ENCODE measurements around the gene PDIA5.
A peak's percentile ranks its signal among the peaks of the same experiment; 100 is the strongest.
"Not testable (repeated sequence)": the region's sequence is repeated elsewhere in the genome, so short reads cannot be mapped to it uniquely, and the experiment has no call there.

PDIA5 gene

GRCh38 chr3:123150449-123151215 lies 83.8 kb downstream of the PDIA5 start:
- no peak for DNase-seq (ENCODE audit: low read depth)

GRCh38 chr3:123151251-123151705 lies 84.5 kb downstream of the PDIA5 start:
- DNase-seq (ENCODE audit: low read depth): no peak

- not testable (repeated sequence) for DNase-seq (ENCODE audit: low read depth)
Observed at GRCh38 chr3:123151853-123152420, 85.1 kb downstream of the PDIA5 start.

GRCh38 chr3:123152687-123153086 lies 85.9 kb downstream of the PDIA5 start:
- no peak for DNase-seq (ENCODE audit: low read depth)

- no peak for DNase-seq (ENCODE audit: low read depth)
Observed at GRCh38 chr3:123153125-123154019, 86.5 kb downstream of the PDIA5 start.

GRCh38 chr3:123154020-123154985 lies 87.5 kb downstream of the PDIA5 start:
- DNase-seq (ENCODE audit: low read depth): no peak

- DNase-seq (ENCODE audit: low read depth): no peak
Observed at GRCh38 chr3:123155471-123156011, 88.7 kb downstream of the PDIA5 start.

GRCh38 chr3:123156276-123156995 lies 89.6 kb downstream of the PDIA5 start:
- DNase-seq (ENCODE audit: low read depth): no peak

- DNase-seq (ENCODE audit: low read depth): no peak
Observed at GRCh38 chr3:123157209-123157597, 90.4 kb downstream of the PDIA5 start.

GRCh38 chr3:123157598-123158287 lies 90.9 kb downstream of the PDIA5 start:
- DNase-seq (ENCODE audit: low read depth): no peak

- no peak for DNase-seq (ENCODE audit: low read depth)
Observed at GRCh38 chr3:123158330-123158729, 91.5 kb downstream of the PDIA5 start.

- DNase-seq (ENCODE audit: low read depth): no peak
Observed at GRCh38 chr3:123158899-123159390, 92.1 kb downstream of the PDIA5 start.

GRCh38 chr3:123159926-123160635 lies 93.3 kb downstream of the PDIA5 start:
- peak; percentile 16 for DNase-seq (ENCODE audit: low read depth)

GRCh38 chr3:123161167-123161566 lies 94.3 kb downstream of the PDIA5 start:
- no peak for DNase-seq (ENCODE audit: low read depth)

- no peak for DNase-seq (ENCODE audit: low read depth)
Observed at GRCh38 chr3:123163141-123163540, 96.3 kb downstream of the PDIA5 start.

- DNase-seq (ENCODE audit: low read depth): no peak
Observed at GRCh38 chr3:123165163-123165562, 98.3 kb downstream of the PDIA5 start.

GRCh38 chr3:123167686-123168085 lies 100.9 kb downstream of the PDIA5 start:
- no peak for DNase-seq (ENCODE audit: low read depth)

- DNase-seq (ENCODE audit: low read depth): no peak
Observed at GRCh38 chr3:123168122-123168521, 101.3 kb downstream of the PDIA5 start.

- no peak for DNase-seq (ENCODE audit: low read depth)
Observed at GRCh38 chr3:123168605-123169004, 101.8 kb downstream of the PDIA5 start.
